Parathyroid adenoma (tissue), 2 donors: ENCODE measurements around the gene FICD.

Source experiments
- H2AFZ ChIP-seq: fragments of 300-600 bp; sonication (generic); one replicate; pipeline ENCODE4 v1.7.0; 2017; ENCODE audit warnings: antibody characterized with exemption, mild to moderate bottlenecking
- H3K27ac ChIP-seq: fragments of 300-600 bp; sonication (generic); one replicate; pipeline ENCODE4 v1.7.0; 2017
- H3K27me3 ChIP-seq: fragments of 300-600 bp; sonication (generic); one replicate; pipeline ENCODE4 v1.7.0; 2017; ENCODE audit warnings: low read length; ENCODE audit not compliant: control insufficient read depth, insufficient read depth
- H3K36me3 ChIP-seq: fragments of 300-600 bp; sonication (generic); one replicate; pipeline ENCODE4 v1.7.0; 2017; ENCODE audit warnings: low read length; ENCODE audit not compliant: control insufficient read depth, insufficient read depth
- H3K4me1 ChIP-seq: fragments of 300-600 bp; sonication (generic); one replicate; pipeline ENCODE4 v1.7.0; 2017; ENCODE audit warnings: control low read depth
- H3K4me2 ChIP-seq: fragments of 300-600 bp; sonication (generic); one replicate; pipeline ENCODE4 v1.7.0; 2017; ENCODE audit warnings: low read length
- H3K4me3 ChIP-seq: fragments of 300-600 bp; sonication (generic); one replicate; pipeline ENCODE4 v1.7.0; 2017; ENCODE audit warnings: low read depth, low read length
- H3K79me2 ChIP-seq: fragments of 300-600 bp; sonication (generic); one replicate; pipeline ENCODE4 v1.7.0; 2017; ENCODE audit warnings: control low read depth
- H3K9ac ChIP-seq: fragments of 300-600 bp; sonication (generic); one replicate; pipeline ENCODE4 v1.7.0; 2017; ENCODE audit warnings: mild to moderate bottlenecking
- H3K9me3 ChIP-seq: fragments of 300-600 bp; sonication (generic); one replicate; pipeline ENCODE4 v1.7.0; 2017; ENCODE audit warnings: low read length; ENCODE audit not compliant: control insufficient read depth
- TF ChIP-seq, protein P1 (sequence below): fragments of 300-600 bp; sonication (generic); IDR thresholded peaks from one replicate; pipeline ENCODE4 v1.7.0; 2017; ENCODE audit warnings: antibody characterized with exemption, mild to moderate bottlenecking
- donor health status: primary hyperparathyroidism.

The FICD gene

DNA sequence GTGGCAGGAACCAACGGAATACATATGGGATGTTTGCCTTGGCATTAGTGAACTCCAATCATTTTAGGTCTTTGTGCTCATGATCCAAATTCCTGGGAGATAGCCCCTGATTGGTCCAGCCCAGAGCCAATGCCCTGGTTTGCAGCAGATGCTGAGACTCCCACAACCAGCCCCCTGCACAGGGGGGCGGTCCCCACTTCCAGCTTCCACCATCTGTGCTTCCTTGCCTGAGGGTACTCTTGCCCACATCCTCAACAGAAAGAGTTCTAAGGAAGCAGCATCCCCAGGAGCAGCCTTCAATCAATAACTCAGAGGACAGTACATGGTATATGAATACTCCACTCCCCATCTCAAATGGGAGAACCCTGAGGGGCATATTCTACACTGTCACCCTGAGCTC, 39.7 kb upstream of the FICD start:
- Histone ChIP-seq H3K27ac (no peak overlapping the region), H3K4me2 (no peak overlapping the region), H3K9me3 (no peaks in the 10 kb centered on the region), H3K4me1 (no peaks in the 10 kb centered on the region), H3K27me3 (no peaks in the 10 kb centered on the region), H3K79me2 (no peaks in the 10 kb centered on the region), H2AFZ (no peak overlapping the region), H3K9ac (no peak overlapping the region), H3K4me3 (no peak overlapping the region), H3K36me3 (no peaks in the 10 kb centered on the region)
- TF ChIP-seq, protein P1, sequence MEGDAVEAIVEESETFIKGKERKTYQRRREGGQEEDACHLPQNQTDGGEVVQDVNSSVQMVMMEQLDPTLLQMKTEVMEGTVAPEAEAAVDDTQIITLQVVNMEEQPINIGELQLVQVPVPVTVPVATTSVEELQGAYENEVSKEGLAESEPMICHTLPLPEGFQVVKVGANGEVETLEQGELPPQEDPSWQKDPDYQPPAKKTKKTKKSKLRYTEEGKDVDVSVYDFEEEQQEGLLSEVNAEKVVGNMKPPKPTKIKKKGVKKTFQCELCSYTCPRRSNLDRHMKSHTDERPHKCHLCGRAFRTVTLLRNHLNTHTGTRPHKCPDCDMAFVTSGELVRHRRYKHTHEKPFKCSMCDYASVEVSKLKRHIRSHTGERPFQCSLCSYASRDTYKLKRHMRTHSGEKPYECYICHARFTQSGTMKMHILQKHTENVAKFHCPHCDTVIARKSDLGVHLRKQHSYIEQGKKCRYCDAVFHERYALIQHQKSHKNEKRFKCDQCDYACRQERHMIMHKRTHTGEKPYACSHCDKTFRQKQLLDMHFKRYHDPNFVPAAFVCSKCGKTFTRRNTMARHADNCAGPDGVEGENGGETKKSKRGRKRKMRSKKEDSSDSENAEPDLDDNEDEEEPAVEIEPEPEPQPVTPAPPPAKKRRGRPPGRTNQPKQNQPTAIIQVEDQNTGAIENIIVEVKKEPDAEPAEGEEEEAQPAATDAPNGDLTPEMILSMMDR = no peak

DNA sequence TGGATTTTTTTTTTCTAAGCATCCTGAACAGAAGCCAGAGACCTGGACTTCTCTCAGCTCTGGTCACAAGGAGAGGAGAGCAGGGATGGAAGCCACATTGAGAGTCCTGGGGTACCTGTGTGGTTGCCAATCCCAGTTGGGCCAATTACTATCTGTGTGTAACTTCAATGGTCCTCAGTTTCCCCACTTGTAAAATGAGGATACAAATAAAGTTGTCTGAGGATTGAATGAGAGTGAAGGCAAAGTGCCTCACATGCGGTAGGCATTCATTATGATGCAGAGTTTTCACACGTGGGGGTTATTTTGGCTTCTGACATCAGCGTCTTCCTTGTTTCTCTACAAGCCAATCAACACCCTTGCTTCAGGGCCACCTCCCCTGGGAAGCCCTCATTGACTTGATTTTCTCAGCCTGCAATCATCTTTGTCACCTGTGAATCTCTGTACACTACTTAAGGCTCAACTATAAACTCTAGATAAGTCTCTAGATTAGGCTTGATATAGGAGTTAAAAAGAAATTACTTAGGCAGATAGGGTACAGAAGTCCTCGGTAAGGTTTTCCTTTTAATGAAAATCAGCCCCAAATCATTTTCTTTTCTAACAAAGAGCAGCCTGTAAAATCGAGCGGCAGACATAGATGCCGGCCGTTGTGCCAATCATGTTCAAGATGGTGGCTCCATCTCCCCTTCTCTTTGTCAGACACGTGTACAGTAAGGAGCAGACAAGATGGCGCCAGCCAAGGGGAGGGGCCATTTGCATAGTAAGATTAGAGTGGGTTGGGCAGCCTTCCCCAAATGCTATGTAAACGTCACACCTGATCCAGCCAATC, 37.8 kb upstream of the FICD start:
- no peaks in the 10 kb centered on the region for H3K79me2 ChIP-seq
- no peak overlapping the region for H3K27ac ChIP-seq
- TF ChIP-seq, protein P1 = no peak
- no peak overlapping the region for H2AFZ ChIP-seq
- no peaks in the 10 kb centered on the region for H3K4me1 ChIP-seq
- H3K4me3 ChIP-seq = no peak overlapping the region
- no peaks in the 10 kb centered on the region for H3K9me3 ChIP-seq
- no peak overlapping the region for H3K4me2 ChIP-seq
- H3K36me3 ChIP-seq = no peaks in the 10 kb centered on the region
- no peak overlapping the region for H3K9ac ChIP-seq
- H3K27me3 ChIP-seq = no peaks in the 10 kb centered on the region

DNA sequence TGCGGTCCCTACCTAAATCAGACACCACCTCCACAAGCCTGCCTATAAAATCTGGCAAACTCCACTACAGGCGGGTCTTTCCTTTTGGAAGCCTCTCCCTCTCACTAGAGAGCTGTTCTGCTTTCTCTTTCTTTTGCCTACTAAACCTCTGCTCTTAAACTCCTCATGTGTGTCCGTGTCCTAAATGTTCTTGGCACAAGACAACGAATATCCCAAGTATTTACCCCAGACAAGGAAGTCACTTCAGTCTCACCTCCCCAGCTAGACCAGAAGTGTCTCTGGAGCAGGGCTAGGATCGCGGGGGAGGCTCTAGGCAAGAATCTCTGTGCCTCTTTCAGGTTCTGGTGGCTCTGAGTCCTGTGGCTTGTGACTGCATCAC, 37.2 kb upstream of the FICD start:
- Histone ChIP-seq H3K4me2 (no peak overlapping the region), H3K9ac (no peak overlapping the region), H3K36me3 (no peaks in the 10 kb centered on the region), H3K9me3 (no peaks in the 10 kb centered on the region), H3K79me2 (no peaks in the 10 kb centered on the region), H2AFZ (no peak overlapping the region), H3K27ac (no peak overlapping the region), H3K4me3 (no peak overlapping the region), H3K4me1 (no peaks in the 10 kb centered on the region), H3K27me3 (no peaks in the 10 kb centered on the region)
- TF ChIP-seq, protein P1 = no peak

DNA sequence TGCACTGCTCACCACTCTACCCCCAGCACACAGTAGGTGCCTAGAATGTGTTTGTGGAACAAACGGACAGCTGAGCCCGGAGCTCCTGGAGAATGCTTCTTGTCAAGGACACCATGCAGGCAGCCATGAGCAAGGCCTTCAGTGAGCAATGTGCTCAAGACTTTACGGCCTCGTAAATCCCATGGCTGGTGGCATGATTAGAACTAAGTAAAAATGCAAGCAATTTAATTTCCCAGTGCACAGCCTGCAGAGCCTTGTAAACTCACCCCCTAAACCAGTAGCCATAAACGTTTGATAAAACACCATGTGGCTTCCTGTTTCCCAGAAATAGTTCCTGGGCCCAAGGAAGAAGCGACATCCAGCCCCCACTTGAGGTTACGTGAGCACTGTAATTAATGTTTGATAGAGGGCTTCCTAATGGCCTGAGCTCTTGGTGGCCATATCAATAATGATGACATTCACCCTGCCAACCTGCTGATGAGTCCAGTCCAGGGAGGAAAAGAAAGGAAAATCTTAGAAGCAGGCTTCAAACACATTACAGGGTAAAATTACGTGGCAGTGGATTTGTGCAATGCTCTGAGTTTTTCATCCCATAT, 36.4 kb upstream of the FICD start:
- H3K27ac ChIP-seq = no peak overlapping the region
- H3K4me3 ChIP-seq = no peak overlapping the region
- H3K4me1 ChIP-seq = no peaks in the 10 kb centered on the region
- no peaks in the 10 kb centered on the region for H3K9me3 ChIP-seq
- no peak overlapping the region for H2AFZ ChIP-seq
- H3K9ac ChIP-seq = no peak overlapping the region
- TF ChIP-seq, protein P1 = no peak
- no peaks in the 10 kb centered on the region for H3K36me3 ChIP-seq
- H3K27me3 ChIP-seq = no peaks in the 10 kb centered on the region
- H3K4me2 ChIP-seq = no peak overlapping the region
- H3K79me2 ChIP-seq = no peaks in the 10 kb centered on the region
